ENCODE measurements around the gene TSPAN3.
A peak's percentile ranks its signal among the peaks of the same experiment; 100 is the strongest.

Gene TSPAN3

GRCh38 chr15:77070495-77071304 lies at the start of gene TSPAN3:
TSPAN3 (minus strand) TSS chr15:77071109; CDS start chr15:77070954, 155 bp downstream.
- DNase-seq, result peak; percentile 67

- DNase-seq, result no peak
Observed at GRCh38 chr15:77120576-77120975, 49.7 kb upstream of the TSPAN3 start.

- DNase-seq, result no peak
Observed at GRCh38 chr15:77119446-77119845, 48.5 kb upstream of the TSPAN3 start.

- peak; percentile 62 for DNase-seq
Observed at GRCh38 chr15:77118882-77119321, 48.0 kb upstream of the TSPAN3 start.

DNA sequence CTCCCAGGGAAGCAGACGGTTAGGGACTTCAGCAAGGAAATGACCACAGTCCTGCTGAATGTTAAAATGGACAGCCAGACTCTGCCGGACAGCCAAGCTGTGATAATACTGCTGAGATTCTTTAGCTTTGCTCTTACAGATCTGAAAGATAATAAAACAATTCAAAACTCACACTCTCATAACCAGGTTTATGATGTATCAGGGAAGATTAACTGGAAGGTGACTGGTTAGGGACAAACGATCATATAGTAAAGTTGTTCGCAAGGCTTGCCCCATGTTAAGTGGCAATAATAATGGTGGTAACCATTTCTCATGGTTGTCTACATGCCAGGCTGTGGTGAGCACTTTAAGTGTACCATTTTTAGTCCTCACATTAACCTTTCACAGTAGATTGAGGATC lies 44.3 kb upstream of the TSPAN3 start:
- DNase-seq, result no peak

DNA sequence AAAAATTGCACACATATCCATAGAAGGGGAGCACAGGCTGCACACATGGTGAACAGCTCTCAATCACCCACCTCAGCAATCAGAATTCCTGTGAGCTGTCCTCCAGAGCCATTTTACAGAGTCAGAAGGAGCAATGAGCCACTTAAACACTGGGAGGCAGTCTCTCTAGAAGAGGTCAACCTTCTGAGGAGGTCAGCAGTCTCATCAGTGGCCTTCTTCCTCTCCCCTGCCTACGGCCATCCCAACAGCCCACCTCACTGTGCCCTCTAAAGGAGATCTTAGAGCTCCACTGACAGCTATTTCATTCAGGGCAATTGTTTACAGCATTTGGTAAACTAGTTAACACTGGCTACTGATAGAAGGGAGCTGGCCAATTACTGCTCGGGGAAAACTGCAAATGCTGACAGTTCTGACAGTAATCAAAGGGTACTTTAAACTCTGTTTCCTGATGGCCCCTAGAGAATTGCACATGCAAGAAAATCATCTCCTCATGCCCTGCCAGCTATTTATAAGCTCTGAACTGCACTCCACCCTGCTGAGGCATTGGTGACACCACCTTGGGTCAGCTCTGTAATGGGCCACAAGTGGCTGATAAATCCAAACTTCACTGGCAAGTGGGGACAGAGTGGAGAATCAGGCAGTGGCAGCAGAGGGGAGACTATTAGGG lies 42.1 kb upstream of the TSPAN3 start:
- DNase-seq, result no peak

GRCh38 chr15:77111789-77112188 lies 40.9 kb upstream of the TSPAN3 start:
- no peak for DNase-seq

DNA sequence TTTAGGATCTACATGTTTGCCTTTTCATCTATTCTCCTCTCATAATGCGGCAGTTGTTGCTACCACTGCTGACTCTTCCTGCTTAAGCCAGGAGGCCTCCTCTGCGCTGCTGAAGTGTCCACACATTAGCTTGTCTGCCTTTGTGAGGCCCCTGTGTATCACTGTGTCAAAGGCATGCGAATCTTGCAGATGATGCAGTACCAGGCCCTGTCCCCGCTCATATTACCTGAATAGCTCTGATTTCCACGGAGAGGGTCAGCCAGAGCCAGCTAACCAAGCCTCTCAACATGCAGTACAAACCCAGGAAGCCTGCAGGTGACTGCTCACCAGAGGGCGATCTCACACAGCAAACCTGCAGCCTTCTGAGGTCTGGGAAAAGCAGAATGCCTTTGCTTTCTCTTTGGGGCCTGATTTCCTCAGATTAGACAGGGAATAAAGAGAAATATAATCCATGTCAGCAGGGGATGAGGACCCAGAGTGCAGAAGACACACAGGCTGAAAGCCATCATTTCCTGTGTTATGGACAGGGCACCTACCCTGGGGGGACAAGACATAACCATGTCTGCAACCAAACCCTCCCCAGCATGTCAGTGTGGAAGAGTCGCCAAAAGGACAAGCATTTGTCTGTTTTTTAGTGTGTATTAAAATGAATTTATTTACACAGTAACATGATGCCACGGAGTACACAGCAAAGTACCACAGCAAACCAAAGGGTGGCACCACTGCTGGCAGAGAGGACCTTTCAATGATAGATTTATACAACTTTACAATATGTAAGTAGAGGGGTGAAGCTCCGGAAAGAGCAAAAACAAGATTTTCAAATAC lies 36.8 kb upstream of the TSPAN3 start:
- no peak for DNase-seq

DNA sequence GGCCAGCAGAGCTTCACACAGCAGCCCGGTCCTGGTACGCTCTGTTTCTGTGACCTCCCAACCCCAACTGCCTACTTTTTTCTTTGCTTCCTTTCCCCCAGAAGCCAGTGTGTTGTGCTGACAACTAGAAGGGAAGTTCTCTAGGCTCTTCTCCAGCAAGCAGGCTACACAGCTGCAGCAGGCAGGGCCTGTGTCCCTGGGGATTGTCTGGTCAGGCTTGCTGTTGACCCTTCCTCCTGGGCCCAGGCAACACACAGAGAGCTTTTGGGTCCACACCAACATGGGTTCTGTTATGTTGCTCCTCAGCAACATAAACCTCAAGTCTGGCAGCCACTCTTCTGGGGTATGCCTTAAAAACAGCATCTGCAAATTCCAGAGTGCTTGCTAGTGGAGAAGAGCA lies 36.2 kb upstream of the TSPAN3 start:
- no peak for DNase-seq

GRCh38 chr15:77104155-77104554 lies 33.2 kb upstream of the TSPAN3 start:
- DNase-seq, result no peak

- no peak for DNase-seq
Observed at GRCh38 chr15:77099741-77100463, 29.0 kb upstream of the TSPAN3 start.

- DNase-seq, result no peak
Observed at GRCh38 chr15:77098572-77098971, 27.7 kb upstream of the TSPAN3 start.

GRCh38 chr15:77097921-77098320 lies 27.0 kb upstream of the TSPAN3 start:
- DNase-seq, result no peak

DNA sequence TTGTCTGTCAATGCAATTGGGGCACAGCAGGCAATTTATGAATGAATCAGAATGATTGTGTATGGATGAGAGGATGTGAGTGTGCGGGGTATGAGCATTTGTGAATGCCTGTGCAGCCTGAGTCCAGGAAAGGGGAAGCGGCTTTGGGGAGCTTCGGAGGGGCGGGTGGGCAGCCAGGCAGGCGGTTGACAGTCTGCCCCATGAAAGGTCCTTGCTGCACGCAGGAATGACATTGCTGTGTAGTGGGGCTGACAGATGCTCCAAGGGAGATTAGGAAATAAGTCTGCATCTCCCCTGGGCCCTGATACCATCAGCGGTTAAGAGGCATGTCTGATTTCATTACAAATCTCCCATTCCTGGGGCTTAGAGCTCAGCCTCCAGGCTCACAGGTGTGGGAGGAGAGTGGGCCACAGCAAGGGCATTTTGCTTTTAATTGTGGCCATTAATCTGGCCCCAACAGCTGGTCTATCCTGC lies 26.4 kb upstream of the TSPAN3 start:
- no peak for DNase-seq

DNA sequence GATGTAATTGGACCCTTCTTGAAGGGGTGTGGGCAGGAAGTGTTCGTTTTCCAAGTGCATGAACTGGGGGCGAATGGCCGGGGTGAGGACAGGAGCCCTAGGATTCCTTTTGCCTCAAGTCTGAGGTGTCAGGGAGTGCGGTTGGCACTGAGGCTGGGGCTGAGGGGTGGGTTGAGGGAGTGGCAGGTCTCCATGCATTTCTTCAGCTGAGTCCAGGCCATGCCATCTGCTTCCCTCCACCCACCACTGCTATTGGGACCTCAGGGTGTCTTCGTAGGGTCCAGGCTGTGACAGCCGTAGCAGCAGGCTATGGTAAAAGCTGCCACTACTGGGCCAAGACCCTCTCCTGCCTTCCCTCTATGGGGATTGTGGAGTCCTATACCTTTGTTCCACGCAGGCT lies 25.6 kb upstream of the TSPAN3 start:
- no peak for DNase-seq

DNA sequence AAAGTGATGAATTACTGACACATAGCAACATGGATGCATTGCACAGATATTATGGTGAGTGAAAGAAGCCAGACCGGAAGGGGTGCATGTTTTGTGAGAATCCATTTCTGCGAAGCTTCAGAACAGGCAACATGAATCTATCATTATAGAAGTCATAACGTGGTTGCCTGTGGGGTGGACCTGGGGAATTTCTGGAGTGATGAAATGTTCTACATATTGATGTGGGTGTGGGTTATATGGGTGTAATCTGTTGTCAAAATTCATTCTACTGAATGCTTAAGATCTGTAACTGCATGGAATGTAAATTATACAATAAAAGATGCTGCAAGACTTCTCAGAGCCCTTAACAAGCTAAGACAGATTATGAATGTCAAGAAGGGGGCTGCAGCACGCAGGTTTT lies 25.2 kb upstream of the TSPAN3 start:
- DNase-seq, result no peak

GRCh38 chr15:77094397-77095030 lies 23.6 kb upstream of the TSPAN3 start:
- no peak for DNase-seq

DNA sequence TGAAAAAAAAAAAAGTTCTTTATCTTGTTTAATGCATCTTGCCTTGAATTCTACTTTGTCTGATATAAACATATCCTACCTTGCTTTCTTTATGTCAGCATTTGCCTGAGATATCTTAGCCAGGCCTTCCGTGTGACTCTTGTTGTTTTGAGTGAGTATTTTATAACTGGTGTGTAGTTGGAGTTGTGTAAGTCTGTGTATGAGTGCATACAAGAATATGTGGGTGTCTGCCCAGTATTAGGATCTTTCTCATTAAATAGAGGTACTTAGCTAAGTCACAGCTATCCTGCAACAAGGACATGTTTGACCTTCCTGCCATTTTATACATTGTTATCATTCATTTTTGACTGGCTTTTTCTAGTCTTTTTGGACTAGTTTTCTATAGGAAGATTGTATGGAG lies 22.5 kb upstream of the TSPAN3 start:
- no peak for DNase-seq

GRCh38 chr15:77091097-77091496 lies 20.2 kb upstream of the TSPAN3 start:
- DNase-seq, result no peak

DNA sequence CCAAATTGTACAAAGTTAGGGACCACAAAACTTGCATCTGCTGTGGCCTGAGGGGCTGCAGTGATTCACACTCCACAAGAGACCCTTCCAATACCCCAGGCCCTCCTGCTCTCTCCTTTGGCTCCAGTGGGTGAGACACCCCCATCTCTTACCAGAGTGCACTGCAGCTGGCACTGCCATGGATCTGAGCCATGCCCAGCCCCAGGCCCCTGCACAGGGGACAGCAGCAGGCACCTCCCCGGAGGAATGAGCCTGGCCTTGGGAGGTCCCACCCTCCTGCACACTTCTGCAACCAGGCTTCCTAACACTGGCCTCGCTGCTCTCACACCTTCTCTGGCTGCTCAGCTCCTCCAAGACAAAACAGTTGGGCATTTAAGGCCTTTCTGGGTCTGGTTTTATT lies 16.3 kb upstream of the TSPAN3 start:
- no peak for DNase-seq

GRCh38 chr15:77085297-77085696 lies 14.4 kb upstream of the TSPAN3 start:
- DNase-seq, result no peak

- no peak for DNase-seq
Observed at GRCh38 chr15:77084436-77084835, 13.5 kb upstream of the TSPAN3 start.

All from amniotic stem cell (primary cell).